ENCODE data around the gene SSTR1. TPM values are rescaled to one million over a fixed set of nuclear protein-coding genes. Genes with fewer than 3 reads are reported as not detected.

Gene SSTR1
- total RNA-seq, 4 donors from 2014 or later, result 0.33 to 0.97 (median 0.58) TPM

GRCh38 chr14:38211255-38211735 is 3.6 kb downstream of the SSTR1 start:
- 7% methylated on average over 8 of the region's 34 CpGs for WGBS
- no peak for TF ChIP-seq EP300 (IDR thresholded peaks at IDR 0.05)
- TF ChIP-seq POLR2AphosphoS5 (IDR thresholded peaks at IDR 0.05), result no peak
- TF ChIP-seq CTCF (IDR thresholded peaks at IDR 0.05), result no peak
- no peak for TF ChIP-seq POLR2A (IDR thresholded peaks at IDR 0.05; ENCODE audit: low read depth)
- no peak for DNase-seq (ENCODE audit: extremely low spot score)
- H3K4me3 ChIP-seq, result peak overlapping the region; percentile 41 to 54 (median 43)
- peaks cover 0 to 5% (median 4%) of the 10 kb centered on the region in 4 donors for H3K9me3 ChIP-seq
- no peaks in the 10 kb centered on the region for H3K36me3 ChIP-seq
- H3K27me3 ChIP-seq, result peaks cover 0 to 61% (median 10%) of the 10 kb centered on the region in 4 donors
- peaks cover 0 to 44% (median 33%) of the 10 kb centered on the region in 4 donors for H3K4me1 ChIP-seq
- intact Hi-C loops (cut with DNase I), result no loop called here
- H3K27ac ChIP-seq (replicated peaks in 1 of 4), result no peak overlapping the region

DNA sequence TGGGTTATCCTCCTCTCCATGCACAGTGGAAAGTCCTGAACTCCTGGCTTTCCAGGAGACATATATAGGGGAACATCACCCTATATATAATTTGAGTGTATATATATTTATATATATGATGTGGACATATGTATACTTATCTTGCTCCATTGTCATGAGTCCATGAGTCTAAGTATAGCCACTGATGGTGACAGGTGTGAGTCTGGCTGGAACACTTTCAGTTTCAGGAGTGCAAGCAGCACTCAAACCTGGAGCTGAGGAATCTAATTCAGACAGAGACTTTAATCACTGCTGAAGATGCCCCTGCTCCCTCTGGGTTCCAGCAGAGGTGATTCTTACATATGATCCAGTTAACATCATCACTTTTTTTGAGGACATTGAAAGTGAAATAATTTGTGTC is 4.4 kb downstream of the SSTR1 start:
- intact Hi-C loops (cut with DNase I), result no loop called here
- no peak for DNase-seq (ENCODE audit: extremely low spot score)
- Histone ChIP-seq H3K9me3 (no peaks in the 10 kb centered on the region), H3K4me1 (peaks cover 0 to 44% (median 33%) of the 10 kb centered on the region in 4 donors), H3K36me3 (no peaks in the 10 kb centered on the region), H3K27me3 (peaks cover 0 to 54% (median 10%) of the 10 kb centered on the region in 4 donors), H3K4me3 (no peak overlapping the region), H3K27ac (replicated peaks in 1 of 4) (no peak overlapping the region)
- no peak for TF ChIP-seq CTCF (IDR thresholded peaks at IDR 0.05)
- TF ChIP-seq POLR2A (IDR thresholded peaks at IDR 0.05; ENCODE audit: low read depth), result no peak
- no peak for TF ChIP-seq POLR2AphosphoS5 (IDR thresholded peaks at IDR 0.05)
- TF ChIP-seq EP300 (IDR thresholded peaks at IDR 0.05), result no peak

DNA sequence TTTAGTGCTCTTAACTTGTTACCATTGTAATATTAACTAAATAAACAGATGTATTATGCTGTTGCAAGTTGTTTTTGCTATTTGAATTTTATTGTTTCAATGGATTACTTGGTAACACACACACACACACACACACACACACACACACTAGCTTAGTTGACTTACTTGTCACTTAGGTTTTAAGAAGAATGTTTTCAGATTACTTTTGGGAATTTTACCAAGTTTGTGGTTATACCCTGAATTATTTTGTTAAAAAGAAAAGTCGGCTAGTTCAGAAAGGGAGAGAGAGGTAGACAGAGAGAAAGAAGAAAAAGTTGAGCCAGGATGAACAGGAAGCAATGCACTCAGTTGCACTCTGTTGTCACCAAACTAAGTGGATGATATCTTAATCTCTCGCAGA is 5.3 kb downstream of the SSTR1 start:
- intact Hi-C loops (cut with DNase I), result no loop called here
- H3K4me1 ChIP-seq, result peaks cover 0 to 39% (median 31%) of the 10 kb centered on the region in 4 donors

GRCh38 chr14:38217553-38217952 is 9.8 kb downstream of the SSTR1 start:
- H3K4me3 ChIP-seq, result no peak overlapping the region
- H3K27me3 ChIP-seq, result peaks cover 0 to under 1% (median 0%) of the 10 kb centered on the region in 4 donors
- no peaks in the 10 kb centered on the region for H3K4me1 ChIP-seq
- H3K9me3 ChIP-seq, result no peaks in the 10 kb centered on the region
- TF ChIP-seq CTCF (IDR thresholded peaks at IDR 0.05), result no peak
- TF ChIP-seq POLR2AphosphoS5 (IDR thresholded peaks at IDR 0.05), result no peak
- no peak for TF ChIP-seq POLR2A (IDR thresholded peaks at IDR 0.05; ENCODE audit: low read depth)
- TF ChIP-seq EP300 (IDR thresholded peaks at IDR 0.05), result no peak
- H3K27ac ChIP-seq (replicated peaks in 1 of 4), result no peak overlapping the region
- DNase-seq (ENCODE audit: extremely low spot score), result no peak
- intact Hi-C loops (cut with DNase I), result no loop called here
- WGBS, result 58% methylated on average over 2 of the region's 2 CpGs
- no peaks in the 10 kb centered on the region for H3K36me3 ChIP-seq

More for the DNA sequence above, 5.3 kb downstream of the SSTR1 start:
- Histone ChIP-seq H3K9me3 (no peaks in the 10 kb centered on the region), H3K36me3 (no peaks in the 10 kb centered on the region), H3K4me3 (no peak overlapping the region), H3K27ac (replicated peaks in 1 of 4) (no peak overlapping the region), H3K27me3 (peaks cover 0 to 46% (median 9%) of the 10 kb centered on the region in 4 donors)
- no peak for TF ChIP-seq EP300 (IDR thresholded peaks at IDR 0.05)
- 69% methylated on average over 2 of the region's 2 CpGs for WGBS
- DNase-seq (ENCODE audit: extremely low spot score), result no peak

GRCh38 chr14:38221077-38221476 is 13.4 kb downstream of the SSTR1 start:
- Histone ChIP-seq H3K4me3 (no peak overlapping the region), H3K27ac (replicated peaks in 1 of 4) (no peak overlapping the region), H3K4me1 (no peaks in the 10 kb centered on the region), H3K36me3 (no peaks in the 10 kb centered on the region), H3K27me3 (no peaks in the 10 kb centered on the region), H3K9me3 (no peaks in the 10 kb centered on the region)
- 83% methylated on average over 3 of the region's 3 CpGs for WGBS
- TF ChIP-seq POLR2A (IDR thresholded peaks at IDR 0.05; ENCODE audit: low read depth) (no peak), CTCF (IDR thresholded peaks at IDR 0.05) (no peak), POLR2AphosphoS5 (IDR thresholded peaks at IDR 0.05) (no peak), EP300 (IDR thresholded peaks at IDR 0.05) (no peak)
- intact Hi-C loops (cut with DNase I), result no loop called here
- no peak for DNase-seq (ENCODE audit: extremely low spot score)

Data from esophagus muscularis mucosa (tissue), 4 donors.